HUES6 (cell line): Measurements from ENCODE around the gene PNCK.

ENCODE experiments used
- H3K27ac ChIP-seq: 2 replicates; pipeline ENCODE4 v1.7.0; 2013; ENCODE audit warnings: low read depth, mild to moderate bottlenecking, low read length, inconsistent platforms
- H3K27me3 ChIP-seq: 2 replicates; pipeline ENCODE4 v1.6.1; 2013; ENCODE audit warnings: low read length; ENCODE audit not compliant: control insufficient read depth, insufficient read depth
- H3K36me3 ChIP-seq: 2 replicates; pipeline ENCODE4 v1.6.1; 2013; ENCODE audit warnings: low read length; ENCODE audit not compliant: control insufficient read depth, insufficient read depth
- H3K4me1 ChIP-seq: 2 replicates; pipeline ENCODE4 v1.6.1; 2013; ENCODE audit warnings: low read length; ENCODE audit not compliant: control insufficient read depth, insufficient read depth
- H3K4me3 ChIP-seq: 2 replicates; pipeline ENCODE4 v1.5.1; 2013; ENCODE audit warnings: low read depth, low read length
- H3K9ac ChIP-seq: one replicate; pipeline ENCODE4 v1.6.1; 2013; ENCODE audit warnings: mild to moderate bottlenecking, low read length
- H3K9me3 ChIP-seq: 2 replicates; pipeline ENCODE4 v1.6.1; 2013; ENCODE audit warnings: low read depth, low read length; ENCODE audit not compliant: control insufficient read depth, insufficient read depth

The PNCK gene

GRCh38 chrX:153638436-153639176, 35.0 kb downstream of the PNCK start:
- no peaks in the 10 kb centered on the region for H3K36me3 ChIP-seq
- H3K4me1 ChIP-seq = peaks cover 16% of the 10 kb centered on the region; the same call in 1 of the 2 replicates
- H3K27ac ChIP-seq = no peak overlapping the region
- H3K9ac ChIP-seq = no peak overlapping the region
- peaks cover 62% of the 10 kb centered on the region for H3K27me3 ChIP-seq
- H3K4me3 ChIP-seq = no peak overlapping the region
- peaks cover 33% of the 10 kb centered on the region; the same call in 1 of the 2 replicates for H3K9me3 ChIP-seq

DNA sequence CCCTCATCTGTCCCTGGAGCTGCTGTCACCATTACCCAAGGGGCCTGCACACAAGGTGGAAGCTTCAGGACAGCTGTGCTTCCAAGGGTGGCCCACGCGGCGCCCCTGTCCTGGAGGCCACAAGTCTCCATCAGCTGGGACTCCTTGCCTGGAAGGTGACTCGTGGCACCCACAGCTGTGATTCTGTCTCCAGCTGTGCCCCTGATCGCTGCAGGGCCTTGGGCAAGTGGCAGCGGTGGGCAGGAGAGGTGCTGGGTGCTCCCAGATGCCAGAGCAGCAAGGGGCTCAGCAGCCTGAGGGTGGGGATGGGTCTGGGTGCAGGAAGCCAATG, 35.6 kb downstream of the PNCK start:
- peaks cover 33% of the 10 kb centered on the region; the same call in 1 of the 2 replicates for H3K9me3 ChIP-seq
- peaks cover 56% of the 10 kb centered on the region for H3K27me3 ChIP-seq
- peaks cover 14% of the 10 kb centered on the region; the same call in 1 of the 2 replicates for H3K4me1 ChIP-seq
- H3K4me3 ChIP-seq = no peak overlapping the region
- no peaks in the 10 kb centered on the region for H3K36me3 ChIP-seq
- H3K27ac ChIP-seq = no peak overlapping the region
- H3K9ac ChIP-seq = no peak overlapping the region

GRCh38 chrX:153637121-153638040, 36.2 kb downstream of the PNCK start:
- H3K9ac ChIP-seq = no peak overlapping the region
- no peak overlapping the region for H3K27ac ChIP-seq
- H3K36me3 ChIP-seq = no peaks in the 10 kb centered on the region
- H3K27me3 ChIP-seq = peaks cover 49% of the 10 kb centered on the region
- H3K9me3 ChIP-seq = peaks cover 29% of the 10 kb centered on the region; the same call in 1 of the 2 replicates
- H3K4me3 ChIP-seq = no peak overlapping the region
- peaks cover 14% of the 10 kb centered on the region; the same call in 1 of the 2 replicates for H3K4me1 ChIP-seq

DNA sequence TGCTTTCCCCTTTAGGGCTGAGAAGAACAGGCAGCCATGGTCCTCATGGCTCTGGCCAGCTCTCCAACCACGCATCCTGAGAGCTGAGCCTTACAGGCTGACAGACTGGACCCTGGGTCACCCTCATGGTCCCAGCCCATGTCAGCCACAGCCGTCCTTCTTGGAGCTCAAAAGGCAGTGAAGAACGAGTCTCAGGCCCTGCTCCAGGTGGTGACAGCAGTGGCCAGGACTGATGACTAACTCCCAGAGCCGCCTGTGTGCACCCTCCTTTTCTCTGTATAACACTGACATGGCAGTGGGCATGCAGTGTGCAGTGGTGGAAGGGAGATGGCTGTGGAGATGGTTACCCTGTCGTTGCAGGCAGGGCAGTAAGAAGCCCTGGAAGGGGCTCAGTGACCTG, 36.9 kb downstream of the PNCK start:
- Histone ChIP-seq H3K4me1 (peaks cover 13% of the 10 kb centered on the region; the same call in 1 of the 2 replicates), H3K36me3 (no peaks in the 10 kb centered on the region), H3K9ac (no peak overlapping the region), H3K27ac (no peak overlapping the region), H3K27me3 (peaks cover 44% of the 10 kb centered on the region), H3K4me3 (no peak overlapping the region), H3K9me3 (peaks cover 31% of the 10 kb centered on the region; the same call in 1 of the 2 replicates)

GRCh38 chrX:153635788-153636668, 37.6 kb downstream of the PNCK start:
- H3K36me3 ChIP-seq = no peaks in the 10 kb centered on the region
- H3K4me3 ChIP-seq = no peak overlapping the region
- peaks cover 6% of the 10 kb centered on the region; the same call in 1 of the 2 replicates for H3K4me1 ChIP-seq
- no peak overlapping the region for H3K9ac ChIP-seq
- H3K27me3 ChIP-seq = peaks cover 37% of the 10 kb centered on the region
- H3K27ac ChIP-seq = no peak overlapping the region
- H3K9me3 ChIP-seq = peaks cover 33% of the 10 kb centered on the region; the same call in 1 of the 2 replicates

GRCh38 chrX:153635388-153635787, 38.2 kb downstream of the PNCK start:
- Histone ChIP-seq H3K27ac (no peak overlapping the region), H3K27me3 (peaks cover 31% of the 10 kb centered on the region), H3K4me3 (no peak overlapping the region), H3K36me3 (no peaks in the 10 kb centered on the region), H3K9me3 (peaks cover 32% of the 10 kb centered on the region; the same call in 1 of the 2 replicates), H3K4me1 (no peaks in the 10 kb centered on the region; the same call in 1 of the 2 replicates), H3K9ac (no peak overlapping the region)

GRCh38 chrX:153634832-153635231, 38.8 kb downstream of the PNCK start:
- H3K4me3 ChIP-seq = no peak overlapping the region
- no peak overlapping the region for H3K9ac ChIP-seq
- no peaks in the 10 kb centered on the region for H3K4me1 ChIP-seq
- no peaks in the 10 kb centered on the region for H3K36me3 ChIP-seq
- H3K27me3 ChIP-seq = peaks cover 25% of the 10 kb centered on the region; the same call in 1 of the 2 replicates
- H3K27ac ChIP-seq = no peak overlapping the region
- peaks cover 30% of the 10 kb centered on the region; the same call in 1 of the 2 replicates for H3K9me3 ChIP-seq

- Histone ChIP-seq H3K36me3 (no peaks in the 10 kb centered on the region), H3K9ac (no peak overlapping the region), H3K27me3 (peaks cover 20% of the 10 kb centered on the region; the same call in 1 of the 2 replicates), H3K4me1 (no peaks in the 10 kb centered on the region), H3K4me3 (no peak overlapping the region), H3K9me3 (peaks cover 30% of the 10 kb centered on the region; the same call in 1 of the 2 replicates), H3K27ac (no peak overlapping the region)
These were observed 39.4 kb downstream of the PNCK start for GRCh38 chrX:153634236-153634635.

DNA sequence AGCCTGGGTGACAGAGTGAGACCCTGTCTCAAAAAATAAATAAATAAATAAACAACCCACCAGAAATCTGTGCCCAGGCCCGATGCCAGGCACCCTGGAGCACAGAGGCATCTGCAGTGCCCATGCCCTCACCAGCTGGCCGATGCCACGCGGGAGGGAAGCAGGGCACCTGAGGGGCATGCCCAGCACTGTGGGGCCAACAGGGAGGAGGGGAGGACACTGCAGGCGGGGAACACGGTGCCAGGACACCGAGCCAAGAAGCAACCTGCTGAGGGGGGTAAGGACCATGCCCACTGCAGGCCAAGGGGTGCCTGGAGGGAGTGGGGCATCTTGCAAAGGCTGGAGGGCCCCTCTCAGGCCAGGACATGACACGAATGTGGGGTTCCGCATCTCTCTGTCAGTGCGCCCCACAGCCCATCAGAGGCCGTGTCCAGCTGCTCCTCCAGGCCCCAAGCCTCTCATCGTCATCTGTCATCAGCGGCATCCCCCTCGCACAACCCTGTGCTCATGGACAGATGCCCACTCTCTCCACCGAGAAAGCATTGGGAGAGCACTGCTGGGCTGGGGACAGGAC, 39.9 kb downstream of the PNCK start:
- Histone ChIP-seq H3K4me3 (no peak overlapping the region), H3K4me1 (no peaks in the 10 kb centered on the region), H3K9ac (no peak overlapping the region), H3K9me3 (peaks cover 30% of the 10 kb centered on the region; the same call in 1 of the 2 replicates), H3K27me3 (peaks cover 15% of the 10 kb centered on the region; the same call in 1 of the 2 replicates), H3K27ac (no peak overlapping the region), H3K36me3 (no peaks in the 10 kb centered on the region)

GRCh38 chrX:153633048-153633447, 40.6 kb downstream of the PNCK start:
- H3K27me3 ChIP-seq = peaks cover 10% of the 10 kb centered on the region; the same call in 1 of the 2 replicates
- no peak overlapping the region for H3K4me3 ChIP-seq
- H3K9ac ChIP-seq = no peak overlapping the region
- H3K36me3 ChIP-seq = no peaks in the 10 kb centered on the region
- H3K4me1 ChIP-seq = no peaks in the 10 kb centered on the region
- H3K9me3 ChIP-seq = peaks cover 32% of the 10 kb centered on the region; the same call in 1 of the 2 replicates
- no peak overlapping the region for H3K27ac ChIP-seq
